Kidney glomerular epithelial cell (primary cell): ENCODE results near the gene ITPK1.

Experiments
- DNase-seq: peaks from one replicate; lab custom pipeline; 2025; lab: John Stamatoyannopoulos, UW

Gene ITPK1

DNA sequence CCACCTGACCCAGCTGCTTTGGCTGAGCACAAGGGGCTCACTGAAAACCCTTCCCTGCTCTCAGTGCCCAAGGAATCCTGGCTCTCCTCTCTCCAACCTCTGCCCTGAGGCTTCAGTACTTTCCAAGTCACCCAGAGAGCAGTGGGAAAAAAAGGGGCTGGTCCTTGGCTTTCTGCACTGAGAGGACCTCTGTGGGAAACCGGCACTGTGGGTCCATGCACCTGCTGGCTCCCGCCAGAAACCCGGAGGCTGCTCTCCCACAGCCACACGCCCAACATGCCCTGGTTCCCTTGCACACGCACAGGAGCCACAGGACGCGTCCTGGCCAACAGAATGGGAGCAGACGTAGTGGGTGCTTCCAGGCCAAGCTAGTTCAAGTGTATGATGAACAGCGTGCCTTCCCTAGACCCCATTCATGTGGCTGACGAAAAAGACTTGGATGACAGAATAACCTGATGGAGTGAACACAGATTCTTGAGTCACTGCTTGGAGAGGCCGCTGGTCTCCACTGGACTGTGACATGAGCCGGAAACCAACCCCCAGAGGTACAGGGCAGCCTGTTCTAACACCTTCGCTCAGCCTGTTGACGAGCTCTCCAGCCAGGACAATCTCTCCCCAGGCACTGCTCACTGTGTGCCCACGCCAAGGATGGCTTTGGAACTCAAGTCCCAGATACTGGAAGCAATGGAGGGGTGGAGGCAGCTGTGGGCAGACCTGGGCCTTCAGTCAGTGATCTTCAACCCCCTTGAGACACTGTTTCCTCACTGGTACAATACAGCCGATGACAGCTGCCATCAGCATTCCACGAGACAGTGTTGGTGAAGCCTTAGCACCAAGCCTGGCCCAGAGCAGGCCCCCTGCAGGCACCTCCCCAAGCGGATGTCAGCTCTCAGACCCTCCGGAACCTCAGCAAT lies 87.7 kb downstream of the ITPK1 start:
- no peak for DNase-seq

DNA sequence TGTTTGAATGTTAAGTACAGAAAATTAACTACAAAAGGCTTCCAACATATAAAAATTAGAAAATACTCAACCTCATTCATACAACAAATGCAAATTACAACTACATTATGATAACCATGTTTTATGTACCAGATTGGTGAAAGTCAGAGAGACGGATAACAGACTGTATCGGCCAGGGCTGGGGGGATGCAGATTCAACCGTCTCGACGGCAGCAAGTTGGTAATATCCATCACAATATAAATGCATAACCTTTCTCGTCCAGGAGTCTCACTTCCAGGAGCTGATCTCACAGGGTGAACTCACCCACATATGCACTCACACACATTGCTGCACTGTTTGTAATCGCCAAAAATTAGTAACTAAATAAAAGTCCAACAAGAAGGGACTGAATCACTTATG lies 89.4 kb downstream of the ITPK1 start:
- no peak for DNase-seq

DNA sequence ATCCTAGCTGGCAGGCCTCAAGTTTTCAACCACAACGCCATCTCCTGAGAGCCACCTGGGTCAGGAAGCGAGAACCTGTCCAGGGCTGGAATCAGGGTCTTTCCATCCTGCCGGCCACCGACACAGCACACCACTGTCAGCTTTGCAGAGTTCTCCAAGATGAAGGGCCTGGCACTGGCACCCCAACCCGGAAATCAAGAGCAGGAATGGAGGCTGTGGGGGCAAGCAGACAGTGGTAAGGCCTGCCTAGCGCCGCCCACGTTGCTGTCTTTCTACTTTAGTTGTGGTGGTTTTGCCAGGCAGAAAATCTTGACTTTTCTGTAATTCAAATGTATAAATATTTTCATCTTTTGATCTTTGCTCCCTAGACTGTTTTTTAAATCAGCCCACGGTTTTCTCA lies 90.7 kb downstream of the ITPK1 start:
- DNase-seq: no peak

DNA sequence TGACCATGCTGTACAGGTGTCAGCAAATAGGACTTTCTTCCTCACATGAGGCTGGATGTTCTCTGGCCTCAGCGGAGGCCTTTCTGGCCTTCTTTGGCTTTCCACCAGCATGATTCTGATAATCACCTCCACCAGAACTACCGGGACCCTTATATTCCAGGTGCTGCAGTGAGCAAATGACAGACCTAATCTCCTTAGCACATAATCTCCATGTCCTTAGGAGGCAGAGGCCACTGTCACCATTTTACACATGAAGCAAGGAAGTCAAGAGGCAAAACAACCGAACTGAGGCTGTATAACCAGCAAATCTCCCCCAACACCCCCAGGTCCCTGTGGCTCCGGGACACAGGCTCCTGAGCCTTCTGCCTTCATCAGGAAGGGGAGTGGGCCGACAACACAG lies 91.2 kb downstream of the ITPK1 start:
- no peak for DNase-seq

DNA sequence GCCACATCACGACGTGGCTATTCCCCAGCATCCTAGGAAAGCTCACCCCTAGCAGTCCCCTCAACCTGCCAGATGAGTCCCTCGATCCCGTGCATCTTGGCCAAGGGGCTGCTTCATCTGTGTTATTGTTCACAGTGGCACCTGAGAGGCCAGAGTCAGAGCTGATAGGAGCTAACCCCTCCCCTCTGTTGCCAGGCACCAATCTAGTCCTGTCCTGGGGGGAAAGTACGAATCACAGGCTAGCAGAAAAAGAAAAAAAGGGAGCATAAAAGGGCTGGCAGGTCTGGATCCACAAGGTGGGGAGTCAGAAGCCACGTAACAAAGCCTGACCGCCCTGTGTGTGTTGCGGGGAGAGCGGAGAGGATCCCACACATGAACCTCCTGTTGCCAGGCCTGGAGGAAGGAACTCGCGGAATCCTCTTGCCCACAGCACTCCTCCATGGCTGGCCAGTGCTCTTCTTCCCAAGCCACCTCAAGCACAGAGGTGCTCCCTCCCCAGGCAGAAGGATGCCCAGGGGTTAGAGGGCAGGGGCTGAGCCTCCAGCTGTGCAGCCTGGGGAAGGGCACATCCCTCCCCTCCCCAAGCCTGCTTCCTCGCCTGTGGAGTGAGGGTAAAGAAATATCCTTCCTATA lies 91.8 kb downstream of the ITPK1 start:
- no peak for DNase-seq

DNA sequence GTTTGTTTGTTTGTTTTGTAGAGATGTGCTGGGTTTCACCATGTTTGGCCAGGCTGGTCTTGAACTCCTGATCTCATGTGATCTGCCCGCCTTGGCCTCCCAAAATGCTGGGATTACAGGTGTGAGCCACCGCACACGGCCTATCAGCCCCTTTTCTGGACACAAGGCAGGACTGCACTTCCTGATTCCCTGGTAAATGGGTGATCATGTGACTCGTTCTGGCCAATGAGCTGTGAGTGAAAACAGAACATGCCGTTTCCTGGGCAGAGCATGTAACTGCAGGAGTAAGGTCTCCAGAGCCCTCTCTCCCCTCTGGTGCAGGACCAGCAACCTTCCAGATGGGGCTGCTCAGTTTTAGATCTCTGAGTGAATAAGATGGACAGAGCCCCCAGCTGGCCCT lies 92.7 kb downstream of the ITPK1 start:
- no peak for DNase-seq

DNA sequence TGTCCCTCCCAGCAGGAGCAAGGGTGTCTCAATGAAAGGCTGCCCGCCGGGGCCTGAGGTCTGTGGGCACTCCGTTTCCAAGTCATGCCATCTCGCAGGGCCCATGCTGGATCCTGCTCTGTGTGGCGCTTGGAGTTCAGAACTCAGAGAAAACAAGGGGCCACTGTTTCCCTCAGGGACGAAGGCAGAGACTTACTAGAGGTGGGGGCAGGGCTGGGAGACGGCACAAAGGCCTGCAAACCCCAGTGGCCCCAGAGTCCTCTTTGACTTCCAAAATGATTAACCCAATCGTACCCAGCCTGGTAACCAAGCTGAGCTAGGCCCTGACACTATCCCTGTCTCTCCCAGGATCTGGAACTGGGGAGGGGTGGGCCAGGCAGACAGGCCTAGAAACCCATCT lies 95.8 kb downstream of the ITPK1 start:
- no peak for DNase-seq

DNA sequence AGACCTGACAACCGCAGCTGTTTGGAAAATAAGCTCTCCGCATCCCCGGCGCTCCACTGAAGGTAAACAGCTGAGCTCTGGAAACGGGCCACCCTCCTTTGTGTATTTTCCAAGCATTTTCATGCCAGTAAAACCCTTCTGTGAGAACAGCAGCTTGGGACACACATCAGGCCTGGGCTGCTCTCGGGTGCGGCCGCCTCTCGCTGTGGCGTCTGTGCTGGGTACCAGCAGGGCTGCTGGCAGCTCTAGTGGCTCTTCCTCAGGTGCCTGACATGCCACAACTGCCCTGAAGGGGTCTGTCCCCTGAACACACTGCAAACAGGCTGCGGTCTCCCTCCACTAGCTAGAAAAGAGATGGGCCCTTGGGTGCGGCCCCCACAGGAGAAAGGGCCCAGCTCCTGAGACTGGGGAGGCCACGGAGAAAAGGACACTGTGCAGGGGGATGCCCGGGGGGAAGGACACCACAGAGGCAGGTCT lies 96.3 kb downstream of the ITPK1 start:
- no peak for DNase-seq

DNA sequence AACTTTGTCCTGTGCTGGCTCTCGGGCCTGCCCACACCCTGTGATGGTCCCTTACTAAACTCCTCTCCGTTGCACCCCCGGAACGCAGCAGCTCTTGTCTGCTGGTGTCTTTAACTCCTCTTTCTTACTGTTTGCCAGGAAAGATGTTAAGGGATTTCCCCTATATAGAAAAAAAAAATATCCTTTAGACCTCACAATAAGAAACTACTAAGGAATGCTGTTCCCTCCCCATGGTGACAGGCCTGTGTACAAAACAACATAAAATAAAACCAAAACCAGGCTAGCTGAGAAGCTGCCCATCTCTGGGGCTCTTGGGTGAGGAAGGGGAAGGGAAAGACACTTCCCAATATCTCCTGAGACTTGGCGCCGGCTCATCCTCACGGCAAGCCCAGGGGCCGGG lies 97.4 kb downstream of the ITPK1 start:
- DNase-seq: no peak

DNA sequence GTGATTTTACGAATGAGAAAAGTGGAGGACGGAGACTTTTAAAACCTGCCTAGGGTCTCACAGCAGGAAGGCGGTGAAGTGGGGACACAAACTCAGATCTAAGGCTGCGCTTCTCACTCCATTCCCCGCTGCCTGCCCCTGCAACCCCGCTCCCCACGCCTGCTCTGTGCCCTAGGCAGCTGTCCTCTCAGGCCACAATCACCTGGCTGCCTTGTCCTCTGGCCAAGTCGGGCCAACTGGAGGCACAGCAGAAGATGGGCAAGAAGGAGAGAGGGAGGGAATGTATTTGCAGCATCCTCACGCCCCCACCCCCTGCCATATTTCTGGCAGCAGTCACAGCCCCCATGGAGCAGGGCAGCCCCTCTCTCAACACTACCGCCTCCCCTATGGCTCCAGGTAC lies 97.8 kb downstream of the ITPK1 start:
- no peak for DNase-seq

DNA sequence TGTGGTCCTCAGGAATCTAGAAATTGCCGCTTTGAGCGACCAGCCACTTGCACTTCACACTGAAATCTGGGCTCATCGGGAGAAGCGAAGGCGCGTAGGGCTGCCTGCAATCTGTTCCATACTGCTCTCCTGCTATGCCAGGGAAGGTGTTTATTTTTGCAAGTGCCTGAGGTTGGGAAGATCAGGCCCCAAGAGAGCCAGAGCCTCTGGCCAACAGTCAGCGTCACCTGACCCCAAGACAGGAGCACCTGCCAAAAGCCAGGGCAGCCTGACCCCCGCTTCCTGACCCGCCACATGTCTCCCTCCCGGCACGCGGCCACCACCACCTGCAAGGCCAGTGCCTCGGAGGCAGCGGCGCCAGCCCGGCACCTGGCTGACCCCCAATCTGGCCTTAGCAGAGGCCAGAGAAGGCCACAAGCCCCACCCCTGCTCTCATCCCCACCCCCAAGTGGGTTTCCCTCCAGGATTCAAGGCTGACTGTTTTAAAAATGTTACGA lies 98.4 kb downstream of the ITPK1 start:
- no peak for DNase-seq

DNA sequence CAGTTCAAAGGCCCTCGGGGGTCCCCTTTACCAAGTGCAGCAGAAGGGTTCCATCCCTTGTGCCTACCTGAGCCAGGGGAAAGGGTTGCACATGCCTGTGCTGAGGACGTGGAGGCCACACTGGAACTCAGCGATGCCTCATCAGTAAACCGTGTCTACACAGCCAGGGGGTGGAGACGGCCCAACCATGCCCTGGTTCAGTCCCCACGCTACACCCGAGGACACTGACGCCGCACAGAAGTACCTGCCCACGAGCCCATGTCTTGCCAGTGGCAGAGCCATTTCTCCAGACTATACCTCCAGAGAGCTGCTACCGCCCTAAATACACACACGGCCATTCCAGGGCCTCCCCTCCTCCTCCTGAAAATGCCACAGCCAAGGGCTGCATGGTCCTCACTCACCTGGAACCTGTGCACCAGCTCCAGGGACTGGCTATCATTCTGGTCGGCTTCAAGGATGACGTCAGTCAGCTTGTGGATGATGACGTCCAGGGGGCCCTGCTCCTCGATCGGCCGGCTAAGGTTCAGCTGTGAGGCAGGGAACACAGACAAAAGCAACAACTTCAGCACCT lies 99.4 kb downstream of the ITPK1 start:
- no peak for DNase-seq

DNA sequence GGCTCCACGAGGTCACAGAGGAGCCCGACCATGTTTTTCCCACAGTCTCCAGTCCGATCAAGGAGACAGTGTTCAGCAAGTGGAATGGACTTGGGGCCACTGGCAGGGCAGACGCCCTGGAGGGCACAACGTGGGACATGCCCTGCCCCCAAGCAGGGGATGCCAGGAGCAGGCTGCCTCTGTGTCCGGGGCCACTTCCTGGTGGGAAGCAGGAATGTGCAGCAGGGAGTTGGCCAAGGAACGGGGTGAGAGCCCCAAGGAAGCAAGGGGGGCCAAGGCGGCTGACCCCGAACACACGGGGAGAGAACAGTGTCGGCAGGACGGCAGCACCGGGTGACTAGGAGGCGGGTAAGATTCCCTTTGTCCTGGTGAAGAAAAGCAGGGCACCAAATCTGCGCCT lies 100.2 kb downstream of the ITPK1 start:
- DNase-seq: no peak

DNA sequence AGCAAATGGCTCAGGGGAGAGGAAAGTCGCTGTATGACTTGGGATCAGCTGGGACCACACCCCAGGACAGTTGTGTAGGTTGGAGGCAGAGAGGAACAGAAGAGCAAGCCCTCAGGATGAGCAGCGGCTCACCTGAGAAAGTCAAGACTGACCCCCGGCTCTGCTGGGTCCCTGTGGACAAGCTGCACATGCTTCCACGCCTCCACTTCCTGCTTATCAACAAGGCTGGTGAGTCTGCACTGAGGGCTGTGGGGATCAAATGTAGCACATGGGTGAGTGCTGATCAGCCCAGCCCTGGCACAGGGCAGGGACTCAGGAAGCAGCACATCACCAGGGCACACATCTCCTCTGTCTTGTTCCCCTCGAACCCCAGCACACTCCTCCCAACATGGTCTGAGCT lies 100.7 kb downstream of the ITPK1 start:
- DNase-seq: no peak

DNA sequence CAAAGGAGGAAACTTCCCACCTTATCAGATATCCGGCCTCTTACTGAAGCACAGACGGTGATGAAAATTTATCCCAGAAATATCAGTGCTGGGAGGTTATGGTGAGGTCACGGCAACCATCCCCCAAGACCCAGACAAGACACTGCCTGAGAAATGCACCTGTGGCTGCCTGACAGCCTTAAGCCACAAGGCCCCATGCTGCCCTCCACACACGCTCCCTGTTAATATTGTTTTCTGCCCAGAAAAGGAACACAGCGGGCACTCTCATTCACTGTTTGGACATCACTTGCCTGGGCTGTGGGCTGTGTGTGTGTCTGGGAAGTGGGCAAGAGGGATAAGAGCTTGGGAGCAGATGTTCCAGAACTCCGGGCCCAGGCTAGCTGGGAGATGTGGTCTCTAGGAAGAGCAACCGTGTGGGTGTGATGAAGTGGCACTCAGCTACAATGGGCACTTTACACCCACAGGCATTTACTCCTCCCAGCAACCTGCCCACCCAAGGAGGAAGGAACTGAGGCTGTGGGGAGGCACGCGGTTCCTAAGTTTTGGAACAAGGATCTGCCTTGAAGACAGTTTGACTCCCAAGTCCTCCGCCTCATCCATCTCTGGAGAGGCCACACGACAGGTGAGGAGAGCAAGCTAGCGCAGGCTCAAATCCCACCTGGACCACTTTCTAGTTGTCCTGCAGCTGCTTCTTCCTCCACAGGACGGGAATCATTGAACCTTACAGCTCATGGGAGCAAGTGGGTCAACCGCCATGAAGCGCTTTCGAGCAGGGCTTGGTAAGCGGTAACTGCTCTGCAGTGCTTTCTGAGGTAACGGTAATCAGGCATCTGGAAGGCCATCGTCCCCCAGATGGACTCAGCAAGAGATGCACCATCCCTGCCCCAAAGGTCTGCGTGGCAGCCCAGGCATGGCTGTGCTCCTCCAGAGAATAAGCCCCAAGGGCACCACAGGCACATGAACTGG lies 101.4 kb downstream of the ITPK1 start:
- no peak for DNase-seq

DNA sequence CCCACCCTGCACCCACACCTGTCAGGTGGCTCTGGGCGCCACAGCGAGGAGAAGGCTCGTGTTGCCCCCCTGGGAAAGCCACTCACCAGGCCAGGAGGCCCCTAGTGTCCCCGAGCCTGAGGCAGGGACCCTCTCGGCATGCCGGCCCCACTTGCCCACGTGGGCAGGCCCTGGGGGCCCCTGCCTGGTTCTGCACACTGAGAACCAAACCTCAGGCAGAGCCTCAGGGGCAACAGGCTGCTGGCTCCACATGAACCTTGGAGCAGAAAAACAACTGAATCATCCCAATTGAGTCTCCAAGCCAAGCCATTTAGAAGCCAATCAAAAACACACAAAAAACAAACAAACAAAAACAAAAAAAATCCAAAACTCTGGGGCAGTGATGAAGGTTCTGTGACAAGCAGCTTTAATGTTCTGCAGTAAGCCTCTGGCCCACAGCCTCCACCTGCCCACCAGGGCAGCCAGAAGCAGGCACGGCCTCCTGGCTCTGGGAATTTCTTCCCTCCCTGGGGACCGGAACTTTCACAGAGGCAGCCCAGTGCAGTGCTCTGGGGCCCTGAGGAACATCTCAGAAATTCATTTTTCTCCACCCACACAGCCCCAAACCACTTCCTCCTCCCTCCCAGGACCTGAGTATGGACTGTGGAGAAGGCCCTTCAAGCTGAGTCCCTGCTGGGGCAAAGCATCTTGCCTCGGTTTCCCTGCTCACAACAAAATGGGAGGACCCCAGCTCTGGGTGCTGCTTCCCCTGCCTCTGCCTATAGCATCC lies 102.6 kb downstream of the ITPK1 start:
- DNase-seq: no peak

DNA sequence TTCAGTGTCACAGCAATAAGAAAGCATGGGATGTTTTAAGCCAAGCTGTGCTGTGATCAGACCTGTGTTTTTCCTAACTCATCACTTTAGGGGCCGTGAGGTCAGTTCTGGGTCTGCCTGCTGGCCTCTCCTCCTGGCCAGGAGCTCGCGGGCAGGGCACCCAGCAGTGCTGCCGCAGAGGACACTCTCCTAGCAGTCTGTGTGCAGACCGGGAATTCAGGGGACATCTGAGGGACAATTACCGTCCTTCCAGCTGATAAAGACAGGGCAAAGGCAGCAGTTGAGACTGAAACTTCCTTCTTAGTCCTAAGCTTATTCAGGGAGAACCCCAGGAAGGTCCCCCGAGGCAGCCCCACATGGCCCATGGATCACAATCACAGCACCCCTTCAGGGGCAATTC lies 103.2 kb downstream of the ITPK1 start:
- DNase-seq: no peak

DNA sequence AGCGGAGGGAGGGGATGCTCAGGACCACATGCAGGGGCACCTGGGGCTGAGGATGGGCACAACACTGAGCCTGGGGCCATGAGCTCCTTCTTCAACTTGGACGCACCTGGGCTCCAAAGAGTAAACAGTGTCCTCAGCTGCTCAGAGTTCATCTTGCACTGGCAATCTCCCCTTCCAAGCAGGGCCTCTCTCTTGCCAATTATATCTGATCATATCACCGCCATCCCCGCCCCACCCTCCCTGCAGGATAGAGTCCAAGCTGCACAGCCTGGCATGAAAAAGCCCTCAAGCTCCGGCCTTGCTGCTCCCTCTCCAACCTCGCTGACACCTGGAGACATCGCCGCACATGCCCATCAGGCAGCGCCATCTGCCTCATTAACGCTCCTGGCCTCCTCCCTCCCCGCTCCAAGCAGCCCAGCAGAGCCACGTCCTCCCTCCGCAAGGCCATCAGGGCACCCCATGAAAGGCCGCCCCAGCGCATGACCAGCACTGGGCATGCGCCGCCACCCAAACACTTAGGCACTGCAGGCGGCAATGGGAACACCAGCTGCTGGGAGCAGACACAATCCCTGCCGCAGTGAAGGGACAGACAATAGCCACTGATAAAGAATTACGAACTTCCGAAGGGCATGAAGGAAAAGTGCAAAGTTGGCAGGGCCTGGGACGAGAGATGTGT lies 103.9 kb downstream of the ITPK1 start:
- no peak for DNase-seq

DNA sequence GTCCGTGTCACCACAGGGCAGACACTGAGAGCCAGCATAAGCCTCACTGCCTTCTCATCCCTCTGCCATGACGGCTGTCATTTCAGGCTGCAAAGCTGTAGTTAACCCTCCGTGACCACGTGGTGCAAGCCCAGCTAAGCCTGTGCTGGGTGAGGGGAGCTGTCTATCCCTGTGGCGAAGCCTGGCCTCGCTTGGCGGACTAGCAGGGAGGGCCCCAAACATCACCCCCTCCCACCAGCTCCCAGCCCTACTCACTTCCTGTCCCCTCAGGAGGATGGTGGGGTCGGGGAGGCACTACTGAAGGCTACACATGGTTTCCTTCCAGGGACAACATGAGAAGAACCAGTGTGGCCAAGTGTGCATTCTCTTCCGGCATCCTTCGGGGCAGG lies 104.6 kb downstream of the ITPK1 start:
- no peak for DNase-seq

DNA sequence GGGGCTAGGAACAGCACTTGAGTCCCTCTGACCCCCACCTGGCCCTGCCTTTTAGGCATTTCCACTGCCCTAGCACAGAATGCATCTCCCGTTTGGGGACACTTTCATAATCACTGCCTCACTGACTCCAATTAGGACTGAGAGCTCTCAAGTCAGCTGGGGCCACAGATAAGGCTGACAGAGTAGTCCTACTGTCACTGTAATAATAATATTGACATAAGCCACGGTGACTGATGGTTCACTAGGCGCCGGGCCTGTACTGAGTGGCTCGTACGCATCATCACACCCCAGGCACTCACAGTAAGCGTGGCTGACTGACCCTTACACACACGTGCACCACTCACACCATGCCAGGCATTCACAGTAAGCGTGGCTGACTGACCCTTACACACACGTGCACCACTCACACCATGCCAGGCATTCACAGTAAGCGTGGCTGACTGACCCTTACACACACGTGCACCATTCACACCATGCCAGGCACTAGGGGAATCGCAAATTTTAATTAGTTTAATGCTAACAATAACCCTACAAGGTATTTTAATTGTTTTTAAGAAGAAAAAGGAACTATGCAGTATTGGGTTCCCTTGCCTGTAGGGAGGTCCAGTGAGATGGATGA lies 105.1 kb downstream of the ITPK1 start:
- no peak for DNase-seq
